ENCODE measurements around the gene TMA7B.
A peak's percentile ranks its signal among the peaks of the same experiment; 100 is the strongest.
"Not testable (repeated sequence)": the region's sequence is repeated elsewhere in the genome, so short reads cannot be mapped to it uniquely, and the experiment has no call there.

Gene TMA7B

GRCh38 chr22:39985383-39986035 lies 25.3 kb downstream of the TMA7B start:
- no peak for DNase-seq

- no peak for DNase-seq
Observed at GRCh38 chr22:39988386-39989114, 28.4 kb downstream of the TMA7B start.

DNA sequence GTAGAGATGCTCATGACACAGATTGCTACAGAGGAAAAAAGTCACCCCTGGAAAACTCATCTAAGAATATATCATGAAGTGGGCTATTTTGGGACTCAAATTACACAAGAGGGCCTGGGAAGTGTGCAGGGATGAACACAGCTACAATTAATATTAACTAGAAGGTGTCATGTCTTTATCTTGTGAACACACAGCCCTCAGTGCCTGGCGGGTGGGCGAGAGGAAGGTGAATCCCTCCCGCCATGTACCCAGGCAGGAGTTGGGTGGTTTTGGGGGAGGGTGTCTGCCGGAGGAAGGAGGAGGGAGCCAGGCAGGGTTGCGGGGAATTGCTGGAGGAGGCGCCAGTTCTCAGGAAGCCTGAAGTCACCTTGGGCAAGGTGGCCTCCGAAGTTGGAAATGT lies 29.4 kb downstream of the TMA7B start:
- no peak for DNase-seq

GRCh38 chr22:39990686-39991085 lies 30.5 kb downstream of the TMA7B start:
- DNase-seq = no peak

- DNase-seq = no peak
Observed at GRCh38 chr22:39991159-39991860, 31.1 kb downstream of the TMA7B start.

DNA sequence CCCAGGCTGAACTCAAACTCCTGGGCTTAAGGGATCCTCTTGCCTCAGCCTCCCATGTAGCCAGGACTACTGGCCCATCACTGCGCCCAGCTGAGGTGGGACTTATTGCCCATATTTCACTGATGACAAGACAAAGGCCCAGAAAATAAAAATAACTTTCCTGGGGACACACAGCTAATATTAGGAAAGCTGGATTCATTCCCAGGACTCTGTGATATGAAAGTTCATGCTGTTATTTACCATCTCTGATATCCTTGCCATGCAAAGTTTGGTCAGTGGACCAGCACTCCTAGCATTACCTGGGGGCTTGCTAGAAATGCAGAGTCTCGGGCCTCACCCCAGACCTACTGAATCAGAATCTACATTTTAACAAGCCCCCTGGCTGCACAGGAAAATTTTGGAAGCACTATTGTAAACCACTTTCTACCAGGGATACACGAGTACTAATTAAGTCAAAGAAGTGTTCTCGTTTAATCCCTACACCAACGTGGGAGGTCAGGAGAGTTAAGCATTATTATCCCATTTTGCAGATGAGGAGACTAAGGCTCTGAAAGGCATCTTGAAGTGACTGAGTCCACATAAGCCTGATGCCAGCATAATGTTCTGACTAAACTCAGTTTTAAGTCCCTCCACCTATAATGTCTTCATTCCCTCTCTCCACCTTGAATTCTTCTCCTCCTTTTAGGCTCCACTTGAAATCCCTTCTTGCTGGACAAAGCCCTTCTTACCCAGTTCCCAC lies 32.1 kb downstream of the TMA7B start:
- DNase-seq = no peak

DNA sequence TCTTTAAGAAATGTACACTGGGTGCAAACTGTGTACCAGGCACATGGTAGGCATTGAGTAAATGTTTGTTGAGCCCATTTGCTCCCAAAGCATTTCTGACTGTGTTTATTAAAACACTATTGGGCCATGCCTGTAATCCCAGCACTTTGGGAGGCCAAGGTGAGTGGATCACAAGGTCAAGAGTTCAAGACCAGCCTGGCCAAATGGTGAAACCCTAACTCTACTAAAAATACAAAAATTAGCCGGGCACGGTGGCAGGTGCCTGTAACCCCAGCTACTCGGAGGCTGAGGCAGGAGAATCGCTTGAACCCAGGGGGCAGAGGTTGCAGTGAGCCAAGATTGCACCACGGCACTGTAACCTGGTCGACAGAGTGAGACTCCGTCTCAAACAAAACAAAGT lies 32.7 kb downstream of the TMA7B start:
- DNase-seq = not testable (repeated sequence)

- DNase-seq = no peak
Observed at GRCh38 chr22:39994041-39994565, 33.9 kb downstream of the TMA7B start.

- DNase-seq = peak; percentile 37
Observed at GRCh38 chr22:39994566-39995392, 34.6 kb downstream of the TMA7B start, which contains the start of gene FAM83F. Gene FAM83F (plus strand): TSS chr22:39994954. CDS start chr22:39995043, 89 bp downstream.

- no peak for DNase-seq
Observed at GRCh38 chr22:39995393-39996252, 35.4 kb downstream of the TMA7B start.

DNA sequence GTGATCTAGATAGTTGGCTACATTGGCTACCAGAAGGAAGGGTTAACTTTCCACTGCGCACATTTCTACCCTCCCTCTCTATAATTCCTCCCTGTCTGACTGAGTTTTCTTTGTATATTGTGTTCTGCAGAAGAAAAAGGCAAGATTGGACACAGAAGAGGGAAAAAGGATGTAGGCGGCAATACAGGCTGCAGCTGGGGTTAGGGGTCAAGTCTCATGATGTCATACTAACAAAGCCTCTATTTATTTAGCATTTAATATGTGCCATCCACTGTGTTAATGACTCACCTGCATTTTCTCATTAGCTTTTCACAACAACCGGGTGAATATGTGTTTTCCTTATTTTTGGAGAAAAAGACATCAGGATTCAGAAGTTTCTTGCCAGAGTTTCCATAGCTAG lies 36.5 kb downstream of the TMA7B start:
- DNase-seq = no peak

- DNase-seq = no peak
Observed at GRCh38 chr22:39997421-39997820, 37.2 kb downstream of the TMA7B start.

DNA sequence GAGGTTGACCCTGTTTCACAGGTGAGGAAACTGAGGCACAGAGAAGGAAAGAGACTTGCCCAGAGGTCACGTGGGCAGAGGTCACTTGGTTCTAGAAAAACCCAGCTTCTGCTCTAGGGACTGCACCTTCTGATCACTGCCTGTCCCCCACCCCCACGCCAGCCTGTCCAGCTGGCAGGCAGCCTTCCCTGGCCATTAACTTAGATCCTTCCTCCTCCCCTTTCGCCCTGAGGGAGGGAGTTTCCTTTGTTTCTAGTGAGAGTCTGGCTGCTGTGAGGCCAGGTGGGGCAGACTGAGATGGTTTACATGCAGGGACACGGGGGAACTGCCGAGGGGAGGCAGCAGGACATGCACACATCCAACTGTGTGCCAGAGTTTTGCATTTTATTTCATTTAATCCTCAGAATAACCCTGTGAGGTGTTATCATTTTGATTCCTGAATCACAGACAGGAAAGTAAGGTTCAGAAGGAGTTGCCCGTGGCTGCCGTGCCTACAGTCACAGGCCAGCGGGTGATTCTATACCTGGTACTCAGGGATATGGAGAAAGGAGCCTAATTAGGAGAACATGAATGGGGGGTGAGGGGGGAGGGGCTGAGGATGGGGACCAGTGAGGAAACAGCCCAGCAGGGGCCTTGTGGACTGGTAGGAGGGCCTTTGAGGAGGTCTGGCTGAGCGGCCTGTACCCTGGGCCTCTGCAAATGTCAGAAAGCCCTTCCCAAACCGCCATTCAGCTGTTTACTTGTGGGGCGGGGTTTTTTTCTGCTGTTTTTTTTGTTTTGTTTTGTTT lies 37.9 kb downstream of the TMA7B start:
- DNase-seq = peak; percentile 39

DNA sequence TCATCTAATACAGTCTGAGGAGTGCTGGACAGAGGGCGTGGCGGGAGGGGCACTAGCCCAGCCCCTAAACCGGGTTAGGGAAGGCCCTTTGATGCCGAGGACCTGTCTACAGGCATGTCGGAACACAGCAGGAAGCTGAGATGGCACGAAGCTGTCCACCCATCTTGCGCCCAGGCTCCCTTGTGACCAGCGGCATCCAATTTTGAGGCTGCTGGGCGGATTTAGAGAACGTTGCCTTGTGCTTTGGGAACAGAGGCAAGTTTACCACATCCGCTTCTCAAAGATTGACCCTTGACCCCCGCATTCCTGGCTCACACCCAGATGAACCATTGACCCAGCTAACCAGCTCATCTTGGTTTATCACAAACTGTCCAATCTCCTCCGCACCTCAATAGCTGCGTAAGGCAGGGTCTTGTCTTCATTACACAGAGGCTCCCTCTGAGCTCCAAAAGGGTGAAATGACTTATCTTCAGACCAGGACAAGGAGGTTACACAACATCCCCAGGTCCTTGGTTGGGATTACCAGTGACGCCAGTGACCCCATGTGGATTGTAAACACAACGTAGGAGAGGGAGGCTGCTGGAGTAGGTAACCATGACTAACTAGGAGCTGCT lies 39.1 kb downstream of the TMA7B start:
- no peak for DNase-seq

- DNase-seq = no peak
Observed at GRCh38 chr22:40000171-40000570, 40.0 kb downstream of the TMA7B start.

- DNase-seq = no peak
Observed at GRCh38 chr22:40001106-40001505, 40.9 kb downstream of the TMA7B start.

- no peak for DNase-seq
Observed at GRCh38 chr22:40001800-40002577, 41.8 kb downstream of the TMA7B start.

- DNase-seq = no peak
Observed at GRCh38 chr22:40002935-40003715, 42.9 kb downstream of the TMA7B start.

Data from NCI-H526 treated with DMSO at 0.1 percent for 48 hours (cell line).